Sigmoid colon (tissue), 4 donors: ENCODE results near the gene CNDP1.

Experiments
- POLR2A ChIP-seq, 2 donors: fragments of 450-650 bp; IDR thresholded peaks; one replicate each; pipeline ENCODE4 v1.6.1; 2016; ENCODE audit warnings: antibody characterized with exemption in 2 of 2, mild to moderate bottlenecking in 2 of 2, moderate library complexity in 2 of 2
- POLR2AphosphoS5 ChIP-seq, 4 donors: sonication (generic); formaldehyde crosslinking; IDR thresholded peaks; one replicate each; pipeline ENCODE4 v1.6.1; 2017; ENCODE audit warnings: antibody characterized with exemption in 4 of 4
- TF ChIP-seq, protein P1 (sequence below), 4 experiments: fragments of 450-650 bp in 3 of 4; fragments of 200-600 bp in 1 of 4; IDR thresholded peaks; one replicate each; pipeline ENCODE4 v1.5.1; 2016 to 2019; ENCODE audit warnings: antibody characterized with exemption in 4 of 4, mild to moderate bottlenecking in 3 of 4, moderate library complexity in 2 of 4

GRCh38 chr18:74528913-74529312 is 5.4 kb upstream of the CNDP1 start:
- TF ChIP-seq POLR2AphosphoS5 (IDR thresholded peaks at IDR 0.05) = no peak
- no peak for TF ChIP-seq POLR2A (IDR thresholded peaks at IDR 0.05)
- TF ChIP-seq, protein P1, sequence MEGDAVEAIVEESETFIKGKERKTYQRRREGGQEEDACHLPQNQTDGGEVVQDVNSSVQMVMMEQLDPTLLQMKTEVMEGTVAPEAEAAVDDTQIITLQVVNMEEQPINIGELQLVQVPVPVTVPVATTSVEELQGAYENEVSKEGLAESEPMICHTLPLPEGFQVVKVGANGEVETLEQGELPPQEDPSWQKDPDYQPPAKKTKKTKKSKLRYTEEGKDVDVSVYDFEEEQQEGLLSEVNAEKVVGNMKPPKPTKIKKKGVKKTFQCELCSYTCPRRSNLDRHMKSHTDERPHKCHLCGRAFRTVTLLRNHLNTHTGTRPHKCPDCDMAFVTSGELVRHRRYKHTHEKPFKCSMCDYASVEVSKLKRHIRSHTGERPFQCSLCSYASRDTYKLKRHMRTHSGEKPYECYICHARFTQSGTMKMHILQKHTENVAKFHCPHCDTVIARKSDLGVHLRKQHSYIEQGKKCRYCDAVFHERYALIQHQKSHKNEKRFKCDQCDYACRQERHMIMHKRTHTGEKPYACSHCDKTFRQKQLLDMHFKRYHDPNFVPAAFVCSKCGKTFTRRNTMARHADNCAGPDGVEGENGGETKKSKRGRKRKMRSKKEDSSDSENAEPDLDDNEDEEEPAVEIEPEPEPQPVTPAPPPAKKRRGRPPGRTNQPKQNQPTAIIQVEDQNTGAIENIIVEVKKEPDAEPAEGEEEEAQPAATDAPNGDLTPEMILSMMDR (IDR thresholded peaks at IDR 0.05) = no peak
